Stomach (tissue), 9 donors: ENCODE results near the gene ANKRD11. TPM values are rescaled to one million over a fixed set of nuclear protein-coding genes. Genes with fewer than 3 reads are reported as not detected.

Source experiments
- DNase-seq, 2 donors: peaks; one replicate each; pipeline versions ENCODE4 v3.0.0 to v3.0.0-alpha.2; 2013 to 2019
- H3K27ac ChIP-seq, 5 donors: fragments of 200-600 bp in 4 of 5; sonication (generic) in 4 of 5; one replicate each; pipeline ENCODE4 v1.5.1; 2013 to 2019; ENCODE audit warnings: mild to moderate bottlenecking in 1 of 5, moderate library complexity in 1 of 5
- H3K27me3 ChIP-seq, 3 donors: fragments of 200-600 bp; sonication (generic); one replicate each; pipeline ENCODE4 v1.5.1; 2017 to 2019; ENCODE audit warnings: mixed run types in 1 of 3
- H3K36me3 ChIP-seq, 4 donors: fragments of 200-600 bp; sonication (generic); 1 replicate in 3 of 4; 2 replicates in 1 of 4; pipeline ENCODE4 v1.5.1; 2016 to 2019
- H3K4me1 ChIP-seq, 4 donors: fragments of 200-600 bp; sonication (generic); one replicate each; pipeline ENCODE4 v1.5.1; 2016 to 2019
- H3K4me3 ChIP-seq, 4 donors: fragments of 200-600 bp; sonication (generic) in 3 of 4; one replicate each; pipeline ENCODE4 v1.5.1; 2016 to 2019; ENCODE audit warnings: mild to moderate bottlenecking in 1 of 4
- H3K9me3 ChIP-seq, 4 donors: fragments of 200-600 bp; sonication (generic); one replicate each; pipeline ENCODE4 v1.5.1; 2016 to 2019
- CTCF ChIP-seq, 7 experiments: fragments of 450-650 bp in 4 of 7; fragments of 200-600 bp in 3 of 7; sonication (generic) in 3 of 7; IDR thresholded peaks; one replicate each; pipeline ENCODE4 v1.5.1; 2016 to 2019; ENCODE audit warnings: antibody characterized with exemption in 7 of 7, control low read depth in 2 of 7, mild to moderate bottlenecking in 1 of 7
- EP300 ChIP-seq: sonication (generic); formaldehyde crosslinking; IDR thresholded peaks from one replicate; pipeline ENCODE4 v1.6.1; 2017; ENCODE audit warnings: antibody characterized with exemption
- POLR2A ChIP-seq, 4 donors: fragments of 450-650 bp; IDR thresholded peaks; one replicate each; pipeline ENCODE4 v1.6.1; 2016; ENCODE audit warnings: antibody characterized with exemption in 4 of 4, control low read depth in 2 of 4, mild to moderate bottlenecking in 1 of 4, moderate library complexity in 1 of 4
- POLR2AphosphoS5 ChIP-seq, 3 donors: sonication (generic); formaldehyde crosslinking; IDR thresholded peaks; one replicate each; pipeline ENCODE4 v1.6.1; 2016; ENCODE audit warnings: antibody characterized with exemption in 3 of 3
- WGBS, 5 donors: extraction: QIAGEN DNeasy Blood & Tissue Kit in 3 of 5; methylation state at CpG; one replicate each; pipeline versions ENCODE4 v1.1.5 to v1.1.7; 2013 to 2018; 5-methylcytosine and 5-hydroxymethylcytosine counted together
- intact Hi-C: fragments of 100-400 bp; cut with DNase I; formaldehyde crosslinking; loops from one replicate; pipeline ENCODE4 v1.15.1; 2023; ENCODE audit warnings: low total_unique reads
- polyA plus RNA-seq, 3 donors: library from polyadenylated mRNA; stranded (reverse); fragments of 200-250 nt; gene quantifications; one replicate each; pipeline ENCODE4 v1.2.3, GENCODE V29; 2013
- total RNA-seq, 5 donors: library from RNA; depleted of rRNA; stranded (reverse); fragments of >200 nt; gene quantifications; one replicate each; pipeline versions ENCODE4 v1.1.0 to v1.2.3, GENCODE V29; 2014 to 2016
- donor health status: healthy with polysubstance abuse.
- donor health status: Bipolar disorder and iron deficiency.
- donor health status: healthy.

ANKRD11 gene
- total and polyA plus RNA-seq, 8 donors = 25.4 to 350 (median 88.7) TPM

- DNase-seq = peak; percentile 51 to 73
- intact Hi-C loops = no loop called here
- no peaks in the 10 kb centered on the region for H3K27me3 ChIP-seq
- TF ChIP-seq EP300 = no peak
- no peak for TF ChIP-seq POLR2A (IDR thresholded peaks at IDR 0.05)
- no peak for TF ChIP-seq POLR2AphosphoS5 (IDR thresholded peaks at IDR 0.05)
- no peak for TF ChIP-seq CTCF (IDR thresholded peaks at IDR 0.05)
- H3K4me3 ChIP-seq = peak overlapping the region in 3 of 4 donors; percentile 5 to 32 (median 25)
- peak overlapping the region; percentile 34 to 78 (median 75) for H3K27ac ChIP-seq
- H3K9me3 ChIP-seq = no peaks in the 10 kb centered on the region
- H3K36me3 ChIP-seq = peaks cover 4 to 17% (median 8%) of the 10 kb centered on the region in 4 donors
- WGBS, 5 donors = 13 to 36% (median 30%) methylated on average over 20 to 32 of the region's 32 CpGs
- peaks cover 76 to 100% (median 98%) of the 10 kb centered on the region in 4 donors for H3K4me1 ChIP-seq
Measured at GRCh38 chr16:89319886-89320781, 170.2 kb downstream of the ANKRD11 start.

- H3K36me3 ChIP-seq = peaks cover 4 to 20% (median 11%) of the 10 kb centered on the region in 4 donors
- H3K4me1 ChIP-seq = peaks cover 76 to 100% (median 98%) of the 10 kb centered on the region in 4 donors
- TF ChIP-seq EP300 (no peak), POLR2AphosphoS5 (IDR thresholded peaks at IDR 0.05) (no peak), CTCF (IDR thresholded peaks at IDR 0.05) (no peak), POLR2A (IDR thresholded peaks at IDR 0.05) (no peak)
- 88 to 100% (median 95%) methylated on average over 4 of the region's 4 CpGs for whole genome bisulfite sequencing, 5 donors
- peak overlapping the region in 4 of 5 donors; percentile 34 to 78 (median 76) for H3K27ac ChIP-seq
- DNase-seq = no peak
- peak overlapping the region in 1 of 4 donors; percentile 32 for H3K4me3 ChIP-seq
- H3K9me3 ChIP-seq = no peaks in the 10 kb centered on the region
- intact Hi-C loops = no loop called here
- H3K27me3 ChIP-seq = no peaks in the 10 kb centered on the region
Measured at GRCh38 chr16:89319631-89319885, 170.8 kb downstream of the ANKRD11 start.

GRCh38 chr16:89318871-89319630, 171.3 kb downstream of the ANKRD11 start:
- DNase-seq = no peak
- intact Hi-C loops = no loop called here

More at GRCh38 chr16:89318871-89319630, 171.3 kb downstream of the ANKRD11 start:
- 91 to 95% (median 92%) methylated on average over 28 of the region's 28 CpGs for WGBS, 5 donors
- peaks cover 76 to 100% (median 98%) of the 10 kb centered on the region in 4 donors for H3K4me1 ChIP-seq
- H3K27me3 ChIP-seq = no peaks in the 10 kb centered on the region
- H3K36me3 ChIP-seq = peaks cover 4 to 20% (median 11%) of the 10 kb centered on the region in 4 donors
- no peak overlapping the region for H3K4me3 ChIP-seq
- peak overlapping the region in 4 of 5 donors; percentile 34 to 78 (median 76) for H3K27ac ChIP-seq
- H3K9me3 ChIP-seq = no peaks in the 10 kb centered on the region
- TF ChIP-seq POLR2A (IDR thresholded peaks at IDR 0.05) (no peak), CTCF (IDR thresholded peaks at IDR 0.05) (no peak), POLR2AphosphoS5 (IDR thresholded peaks at IDR 0.05) (no peak), EP300 (no peak)
